CD4-positive, CD25-positive, alpha-beta regulatory T cell (primary cell): ENCODE measurements around the gene RNF144B. TPM values are rescaled to one million over a fixed set of nuclear protein-coding genes. Genes with fewer than 3 reads are reported as not detected.

ENCODE experiments used
- ATAC-seq, 2 donors: fragments of 150-1000 bp; cut with Tn5 transposase; one replicate each; pipeline ENCODE4 v1.10.0; 2021; ENCODE audit warnings: low read depth in 2 of 2, moderate number of reproducible peaks in 2 of 2, moderate library complexity in 1 of 2
- DNase-seq, 3 donors: peaks; one replicate each; pipeline versions ENCODE4 v3.0.0 to v3.0.0-alpha.2; 2012 to 2022; ENCODE audit warnings: mixed read lengths in 1 of 3
- H3K27ac ChIP-seq: one replicate; pipeline ENCODE4 v1.7.0; 2013; ENCODE audit warnings: mild to moderate bottlenecking, low read length; ENCODE audit not compliant: insufficient read depth, poor library complexity, severe bottlenecking
- H3K27me3 ChIP-seq: one replicate; pipeline ENCODE4 v1.7.0; 2013; ENCODE audit warnings: low read length; ENCODE audit not compliant: control insufficient read depth, insufficient read depth
- H3K36me3 ChIP-seq: one replicate; pipeline ENCODE4 v1.7.0; 2013; ENCODE audit warnings: mild to moderate bottlenecking, low read length, moderate library complexity; ENCODE audit not compliant: control insufficient read depth, insufficient read depth
- H3K4me1 ChIP-seq: 2 replicates; pipeline ENCODE4 v1.7.0; 2013; ENCODE audit warnings: mild to moderate bottlenecking, low read length; ENCODE audit not compliant: insufficient read depth, control insufficient read depth, poor library complexity, severe bottlenecking
- H3K4me3 ChIP-seq: one replicate; pipeline ENCODE4 v1.7.0; 2013; ENCODE audit warnings: low read depth, mild to moderate bottlenecking, low read length, moderate library complexity
- H3K9me3 ChIP-seq, 2 experiments: 1 replicate in 1 of 2; 2 replicates in 1 of 2; pipeline ENCODE4 v1.7.0; 2013; ENCODE audit warnings: low read length in 2 of 2, mild to moderate bottlenecking in 1 of 2, moderate library complexity in 1 of 2; ENCODE audit not compliant: control insufficient read depth in 2 of 2
- H3K27ac Mint-ChIP-seq, 3 donors: one replicate each; pipeline ENCODE4 v1.8.0; 2020 to 2022; ENCODE audit warnings: mild to moderate bottlenecking in 3 of 3, mixed read lengths in 3 of 3, moderate library complexity in 2 of 3
- H3K27me3 Mint-ChIP-seq: one replicate; pipeline ENCODE4 v1.8.0; 2022; ENCODE audit warnings: mild to moderate bottlenecking, mixed read lengths
- H3K36me3 Mint-ChIP-seq: one replicate; pipeline ENCODE4 v1.8.0; 2020; ENCODE audit warnings: mixed read lengths
- H3K4me1 Mint-ChIP-seq, 4 donors: one replicate each; pipeline ENCODE4 v1.8.0; 2020 to 2022; ENCODE audit warnings: mixed read lengths in 4 of 4, mild to moderate bottlenecking in 1 of 4
- H3K4me3 Mint-ChIP-seq, 4 donors: one replicate each; pipeline ENCODE4 v1.8.0; 2020 to 2022; ENCODE audit warnings: mild to moderate bottlenecking in 4 of 4, mixed read lengths in 4 of 4, moderate library complexity in 3 of 4
- H3K9me3 Mint-ChIP-seq, 7 donors: one replicate each; pipeline ENCODE4 v1.8.0; 2020 to 2022; ENCODE audit warnings: mixed read lengths in 7 of 7, mild to moderate bottlenecking in 3 of 7, moderate library complexity in 2 of 7
- polyA plus RNA-seq, 4 donors: library from polyadenylated mRNA; unstranded; fragments of 300-500 nt; fragmentation: Illumina TruSeq; gene quantifications; one replicate each; pipeline ENCODE4 v1.2.3, GENCODE V29; 2021
- total RNA-seq: library from RNA; stranded (reverse); gene quantifications from one replicate; pipeline ENCODE4 v1.2.3, GENCODE V29; 2022

Gene RNF144B
- total and polyA plus RNA-seq, 5 donors from 2014 or later = 0.21 to 1.7 (median 1.1) TPM

GRCh38 chr6:18477301-18477941, 90.3 kb downstream of the RNF144B start:
- Mint-ChIP-seq H3K27me3 (peaks cover 14% of the 10 kb centered on the region), H3K4me3 (no peak overlapping the region), H3K36me3 (no peaks in the 10 kb centered on the region), H3K9me3 (peaks cover 0 to 1% (median 0%) of the 10 kb centered on the region in 7 donors), H3K27ac (no peak overlapping the region), H3K4me1 (peaks cover 0 to 5% (median 0%) of the 10 kb centered on the region in 4 donors)
- Histone ChIP-seq H3K36me3 (no peaks in the 10 kb centered on the region), H3K4me3 (no peak overlapping the region), H3K9me3 (no peaks in the 10 kb centered on the region), H3K4me1 (no peaks in the 10 kb centered on the region), H3K27ac (no peak overlapping the region), H3K27me3 (peaks cover 3% of the 10 kb centered on the region)
- DNase-seq (no peak), ATAC-seq (no peak)

GRCh38 chr6:18478610-18479009, 91.5 kb downstream of the RNF144B start:
- Mint-ChIP-seq H3K9me3 (peaks cover 0 to 3% (median 0%) of the 10 kb centered on the region in 7 donors), H3K36me3 (no peaks in the 10 kb centered on the region), H3K4me3 (no peak overlapping the region), H3K4me1 (peaks cover 0 to 5% (median 0%) of the 10 kb centered on the region in 4 donors), H3K27me3 (peaks cover 18% of the 10 kb centered on the region), H3K27ac (no peak overlapping the region)
- DNase-seq (no peak), ATAC-seq (no peak)
- Histone ChIP-seq H3K27ac (no peak overlapping the region), H3K27me3 (peaks cover 3% of the 10 kb centered on the region), H3K4me1 (no peaks in the 10 kb centered on the region), H3K36me3 (no peaks in the 10 kb centered on the region), H3K4me3 (no peak overlapping the region), H3K9me3 (no peaks in the 10 kb centered on the region)

- H3K27me3 Mint-ChIP-seq = peaks cover 14% of the 10 kb centered on the region
- no peak overlapping the region for H3K27ac ChIP-seq
- H3K9me3 ChIP-seq = no peaks in the 10 kb centered on the region
- H3K9me3 Mint-ChIP-seq = peaks cover 0 to 3% (median 0%) of the 10 kb centered on the region in 7 donors
- no peak overlapping the region for H3K4me3 ChIP-seq
- DNase-seq = no peak
- H3K36me3 ChIP-seq = no peaks in the 10 kb centered on the region
- ATAC-seq = no peak
- H3K4me3 Mint-ChIP-seq = no peak overlapping the region
- H3K27ac Mint-ChIP-seq = no peak overlapping the region
- H3K27me3 ChIP-seq = peaks cover 3% of the 10 kb centered on the region
- no peaks in the 10 kb centered on the region for H3K36me3 Mint-ChIP-seq
- no peaks in the 10 kb centered on the region for H3K4me1 ChIP-seq
- peaks cover 0 to 5% (median 1%) of the 10 kb centered on the region in 4 donors for H3K4me1 Mint-ChIP-seq
Measured at GRCh38 chr6:18481870-18482269, 94.7 kb downstream of the RNF144B start.

GRCh38 chr6:18485660-18486435, 98.7 kb downstream of the RNF144B start:
- H3K4me3 Mint-ChIP-seq = no peak overlapping the region
- no peak for DNase-seq
- H3K36me3 Mint-ChIP-seq = no peaks in the 10 kb centered on the region
- H3K27me3 Mint-ChIP-seq = peaks cover 14% of the 10 kb centered on the region
- Histone ChIP-seq H3K4me1 (no peaks in the 10 kb centered on the region), H3K4me3 (no peak overlapping the region), H3K27me3 (no peaks in the 10 kb centered on the region), H3K36me3 (no peaks in the 10 kb centered on the region), H3K9me3 (no peaks in the 10 kb centered on the region), H3K27ac (no peak overlapping the region)
- H3K9me3 Mint-ChIP-seq = peaks cover 0 to 4% (median 0%) of the 10 kb centered on the region in 7 donors
- peaks cover 0 to 2% (median 1%) of the 10 kb centered on the region in 4 donors for H3K4me1 Mint-ChIP-seq
- ATAC-seq = no peak
- no peak overlapping the region for H3K27ac Mint-ChIP-seq

GRCh38 chr6:18488004-18488403, 100.9 kb downstream of the RNF144B start:
- DNase-seq = no peak
- H3K27me3 ChIP-seq = no peaks in the 10 kb centered on the region
- no peaks in the 10 kb centered on the region for H3K36me3 ChIP-seq
- H3K4me1 ChIP-seq = no peaks in the 10 kb centered on the region
- Mint-ChIP-seq H3K4me3 (no peak overlapping the region), H3K27me3 (peaks cover 7% of the 10 kb centered on the region), H3K4me1 (peaks cover 0 to 2% (median 0%) of the 10 kb centered on the region in 4 donors), H3K27ac (no peak overlapping the region), H3K9me3 (peaks cover 0 to 4% (median 0%) of the 10 kb centered on the region in 7 donors), H3K36me3 (no peaks in the 10 kb centered on the region)
- no peak for ATAC-seq
- no peak overlapping the region for H3K4me3 ChIP-seq
- H3K9me3 ChIP-seq = no peaks in the 10 kb centered on the region
- H3K27ac ChIP-seq = no peak overlapping the region

GRCh38 chr6:18488526-18489270, 101.5 kb downstream of the RNF144B start:
- no peaks in the 10 kb centered on the region for H3K36me3 Mint-ChIP-seq
- ATAC-seq = no peak

GRCh38 chr6:18489335-18489734, 102.2 kb downstream of the RNF144B start:
- no peak overlapping the region for H3K4me3 ChIP-seq
- no peaks in the 10 kb centered on the region for H3K9me3 ChIP-seq
- Mint-ChIP-seq H3K27me3 (peaks cover 7% of the 10 kb centered on the region), H3K9me3 (peaks cover 0 to 4% (median 0%) of the 10 kb centered on the region in 7 donors), H3K27ac (no peak overlapping the region), H3K4me3 (no peak overlapping the region), H3K4me1 (peaks cover 0 to 2% (median 0%) of the 10 kb centered on the region in 4 donors), H3K36me3 (no peaks in the 10 kb centered on the region)
- no peak for DNase-seq
- ATAC-seq = no peak
- no peak overlapping the region for H3K27ac ChIP-seq
- H3K36me3 ChIP-seq = no peaks in the 10 kb centered on the region
- H3K4me1 ChIP-seq = no peaks in the 10 kb centered on the region
- H3K27me3 ChIP-seq = no peaks in the 10 kb centered on the region

More at GRCh38 chr6:18488526-18489270, 101.5 kb downstream of the RNF144B start:
- no peak for DNase-seq
- H3K27me3 Mint-ChIP-seq = peaks cover 7% of the 10 kb centered on the region
- no peak overlapping the region for H3K27ac ChIP-seq
- no peaks in the 10 kb centered on the region for H3K27me3 ChIP-seq
- no peak overlapping the region for H3K4me3 ChIP-seq
- no peak overlapping the region for H3K4me3 Mint-ChIP-seq
- H3K4me1 Mint-ChIP-seq = peaks cover 0 to 2% (median 0%) of the 10 kb centered on the region in 4 donors
- H3K9me3 Mint-ChIP-seq = peaks cover 0 to 4% (median 0%) of the 10 kb centered on the region in 7 donors
- H3K27ac Mint-ChIP-seq = no peak overlapping the region
- no peaks in the 10 kb centered on the region for H3K36me3 ChIP-seq
- H3K9me3 ChIP-seq = no peaks in the 10 kb centered on the region
- no peaks in the 10 kb centered on the region for H3K4me1 ChIP-seq
